LNCaP clone FGC (cell line): ENCODE data around the gene RAD51B.
A peak's percentile ranks its signal among the peaks of the same experiment; 100 is the strongest.

Source experiments
- DNase-seq: peaks from one replicate; pipeline ENCODE4 v3.0.0-alpha.2; 2011; ENCODE audit warnings: low read depth
- H3K4me3 ChIP-seq: 2 replicates; pipeline ENCODE4 v1.5.1; 2011; ENCODE audit warnings: mild to moderate bottlenecking, low read depth, low read length, control low read depth
- CTCF ChIP-seq: IDR thresholded peaks from 2 replicates; pipeline ENCODE4 v1.5.1; 2012; ENCODE audit warnings: mild to moderate bottlenecking; ENCODE audit not compliant: control insufficient read depth, insufficient read depth; ENCODE audit errors: extremely low read depth

Gene RAD51B

DNA sequence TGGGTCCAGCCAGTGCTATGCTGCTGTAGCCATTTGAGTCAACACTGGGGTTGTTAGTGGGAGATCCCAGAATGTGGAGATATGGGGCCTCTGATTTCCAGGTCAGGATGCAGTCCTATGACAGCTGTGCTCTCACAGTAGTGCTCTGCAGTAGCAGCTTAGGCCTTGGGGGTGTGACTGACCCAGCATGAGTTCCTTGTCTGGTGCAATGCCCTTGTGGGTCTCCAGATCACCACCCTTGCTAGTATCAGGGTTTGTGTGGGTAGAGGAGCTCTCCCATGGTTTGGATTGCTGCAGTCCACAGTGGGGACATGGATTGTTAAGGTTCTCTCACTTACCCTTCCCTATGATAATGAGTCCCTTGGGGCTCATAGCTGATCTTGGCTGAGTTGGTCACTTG is 113.7 kb downstream of the RAD51B start:
- TF ChIP-seq CTCF = no peak
- no peak overlapping the region for H3K4me3 ChIP-seq
- no peak for DNase-seq

DNA sequence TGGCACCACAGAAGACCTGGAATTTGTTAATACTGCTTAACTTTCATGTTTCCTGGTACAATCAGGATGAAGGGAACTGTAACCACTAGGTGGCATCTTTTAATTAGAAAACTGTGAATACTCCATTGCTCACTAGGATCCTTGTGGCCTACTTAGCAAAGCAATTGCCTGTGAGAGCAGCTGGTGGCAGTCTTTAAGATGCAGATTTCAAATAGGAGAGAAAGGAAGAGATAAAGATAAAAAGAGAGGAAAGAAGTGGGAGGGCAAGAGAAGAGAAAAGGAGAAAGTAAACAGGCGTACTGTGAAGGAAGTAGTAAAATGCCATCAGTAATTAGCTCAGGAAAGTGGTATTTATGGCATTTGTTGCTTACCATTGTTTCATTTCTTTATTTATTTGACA is 114.5 kb downstream of the RAD51B start:
- DNase-seq = peak; percentile 67
- no peak overlapping the region for H3K4me3 ChIP-seq

GRCh38 chr14:67934862-67935261 is 115.3 kb downstream of the RAD51B start:
- no peak for TF ChIP-seq CTCF
- no peak overlapping the region for H3K4me3 ChIP-seq
- DNase-seq = no peak

More for the DNA sequence above, 114.5 kb downstream of the RAD51B start:
- peak; percentile 75 for TF ChIP-seq CTCF

DNA sequence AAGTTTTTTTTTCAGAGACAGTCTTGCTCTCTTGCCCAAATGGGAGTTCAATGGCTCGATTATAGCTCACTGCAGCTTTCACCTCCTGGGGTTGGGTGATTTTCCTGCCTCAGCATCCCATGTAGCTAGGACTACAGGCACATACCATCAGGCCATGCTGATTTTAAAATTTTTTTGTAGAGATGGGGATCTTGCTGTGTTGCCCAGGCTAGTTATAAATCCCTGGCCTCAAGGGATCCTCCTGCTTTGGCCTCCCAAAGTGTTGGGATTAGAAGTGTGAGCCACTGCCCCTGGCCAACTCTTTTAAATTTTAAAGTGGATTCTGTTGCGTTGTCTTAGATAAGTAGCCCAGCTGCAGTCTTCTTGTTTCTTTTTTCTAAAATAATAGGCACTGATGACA is 115.8 kb downstream of the RAD51B start:
- no peak overlapping the region for H3K4me3 ChIP-seq
- no peak for TF ChIP-seq CTCF
- no peak for DNase-seq

- no peak for DNase-seq
- H3K4me3 ChIP-seq = no peak overlapping the region
- no peak for TF ChIP-seq CTCF
Measured at GRCh38 chr14:67938071-67938470, 118.5 kb downstream of the RAD51B start.

GRCh38 chr14:67940486-67941455 is 121.2 kb downstream of the RAD51B start:
- DNase-seq = peak; percentile 75

More at GRCh38 chr14:67940486-67941455, 121.2 kb downstream of the RAD51B start:
- H3K4me3 ChIP-seq = peak overlapping the region; percentile 27
- no peak for TF ChIP-seq CTCF
